Calu3 (cell line): Measurements from ENCODE around the gene LRP8. TPM values are rescaled to one million over a fixed set of nuclear protein-coding genes. Genes with fewer than 3 reads are reported as not detected.
A peak's percentile ranks its signal among the peaks of the same experiment; 100 is the strongest.

Source experiments
- BruUV-seq: library from RNA; stranded (reverse); fragments of 400-500 nt; replicated peaks from 2 replicates; lab custom pipeline; 2021; lab: Mats Ljungman, UMichigan
- CTCF ChIA-PET: fragments of 300-600 bp; sonication (Branson Sonifier 250); formaldehyde crosslinking; loops from one replicate; lab custom pipeline; 2022; ENCODE audit warnings: antibody characterized with exemption; lab: Charles Lee
- DNase-seq: peaks from one replicate; pipeline ENCODE4 v3.0.0; 2022
- H3K27ac Mint-ChIP-seq: one replicate; pipeline ENCODE4 v1.8.0; 2022; ENCODE audit warnings: mixed read lengths; ENCODE audit not compliant: unreplicated experiment
- H3K27me3 Mint-ChIP-seq: one replicate; pipeline ENCODE4 v1.8.0; 2022; ENCODE audit warnings: mixed read lengths; ENCODE audit not compliant: unreplicated experiment
- H3K36me3 Mint-ChIP-seq: one replicate; pipeline ENCODE4 v1.8.0; 2022; ENCODE audit warnings: mild to moderate bottlenecking, moderate library complexity, mixed read lengths; ENCODE audit not compliant: insufficient read depth, unreplicated experiment
- H3K4me1 Mint-ChIP-seq: one replicate; pipeline ENCODE4 v1.8.0; 2022; ENCODE audit warnings: mild to moderate bottlenecking, low read depth, mixed read lengths; ENCODE audit not compliant: unreplicated experiment
- H3K4me3 Mint-ChIP-seq: one replicate; pipeline ENCODE4 v1.8.0; 2022; ENCODE audit warnings: mild to moderate bottlenecking, low read depth, moderate library complexity, mixed read lengths; ENCODE audit not compliant: unreplicated experiment
- H3K9me3 Mint-ChIP-seq: one replicate; pipeline ENCODE4 v1.8.0; 2022; ENCODE audit warnings: low read depth, mixed read lengths; ENCODE audit not compliant: unreplicated experiment
- CTCF ChIP-seq: fragments of 200-600 bp; IDR thresholded peaks from one replicate; pipeline ENCODE4 v1.8.0; 2022; ENCODE audit warnings: antibody characterized with exemption; ENCODE audit not compliant: unreplicated experiment
- intact Hi-C: fragments of 100-400 bp; cut with micrococcal nuclease; formaldehyde crosslinking; loops from one replicate; pipeline ENCODE4 v1.10.0; 2022; ENCODE audit not compliant: unreplicated experiment
- total RNA-seq: library from RNA; stranded (reverse); gene quantifications from 2 replicates; pipeline ENCODE4 v1.2.3, GENCODE V29; 2022

Gene LRP8
- total RNA-seq, 1 experiment from 2014 or later = 104 TPM

GRCh38 chr1:53270107-53270506 is 57.8 kb downstream of the LRP8 start:
- intact Hi-C loops = no loop called here
- CTCF ChIA-PET = no interaction called here
- H3K9me3 Mint-ChIP-seq = no peaks in the 10 kb centered on the region
- TF ChIP-seq CTCF = no peak
- DNase-seq = no peak
- H3K4me3 Mint-ChIP-seq = no peak overlapping the region
- BruUV-seq = no TSS peak
- H3K27me3 Mint-ChIP-seq = no peaks in the 10 kb centered on the region
- no peak overlapping the region for H3K27ac Mint-ChIP-seq
- H3K36me3 Mint-ChIP-seq = peaks cover 23% of the 10 kb centered on the region
- no peaks in the 10 kb centered on the region for H3K4me1 Mint-ChIP-seq

- no peaks in the 10 kb centered on the region for H3K27me3 Mint-ChIP-seq
- intact Hi-C loops = no loop called here
- no peak for TF ChIP-seq CTCF
- BruUV-seq = no TSS peak
- no peaks in the 10 kb centered on the region for H3K4me1 Mint-ChIP-seq
- H3K4me3 Mint-ChIP-seq = no peak overlapping the region
- peaks cover 37% of the 10 kb centered on the region for H3K36me3 Mint-ChIP-seq
- no peak overlapping the region for H3K27ac Mint-ChIP-seq
- no peak for DNase-seq
- no peaks in the 10 kb centered on the region for H3K9me3 Mint-ChIP-seq
- CTCF ChIA-PET = interaction anchor here (0.6 kb wide), 1 partner anchor 869 kb away, joined by 3 read pairs; no protein-coding TSS in a partner anchor
These were observed 60.1 kb downstream of the LRP8 start for GRCh38 chr1:53267761-53268160.

- Mint-ChIP-seq H3K36me3 (peaks cover 36% of the 10 kb centered on the region), H3K27ac (no peak overlapping the region), H3K27me3 (no peaks in the 10 kb centered on the region), H3K9me3 (no peaks in the 10 kb centered on the region), H3K4me1 (no peaks in the 10 kb centered on the region), H3K4me3 (no peak overlapping the region)
- TF ChIP-seq CTCF = no peak
- peak; percentile 14 for DNase-seq
- intact Hi-C loops = no loop called here
- BruUV-seq = no TSS peak
- CTCF ChIA-PET = interaction anchor here (0.6 to 1.8 kb wide), 2 partner anchors 128 to 437 kb away, joined by 3 to 9 read pairs; no protein-coding TSS in a partner anchor
These were observed 61.8 kb downstream of the LRP8 start for GRCh38 chr1:53266038-53266437.

GRCh38 chr1:53265581-53265980 is 62.3 kb downstream of the LRP8 start:
- DNase-seq = no peak
- peaks cover 36% of the 10 kb centered on the region for H3K36me3 Mint-ChIP-seq
- H3K27me3 Mint-ChIP-seq = no peaks in the 10 kb centered on the region
- intact Hi-C loops = no loop called here
- BruUV-seq = no TSS peak
- TF ChIP-seq CTCF = no peak
- no peaks in the 10 kb centered on the region for H3K4me1 Mint-ChIP-seq
- CTCF ChIA-PET = interaction anchor here (1.8 kb wide), 1 partner anchor 128 kb away, joined by 9 read pairs; no protein-coding TSS in a partner anchor
- no peak overlapping the region for H3K27ac Mint-ChIP-seq
- no peaks in the 10 kb centered on the region for H3K9me3 Mint-ChIP-seq
- H3K4me3 Mint-ChIP-seq = no peak overlapping the region
